WTC11 (cell line): ENCODE data around the gene HOXC5. TPM values are rescaled to one million over a fixed set of nuclear protein-coding genes. Genes with fewer than 3 reads are reported as not detected.

ENCODE experiments used
- ATAC-seq: fragments of 200-7000 bp; cut with Tn5 transposase; 2 replicates; pipeline ENCODE4 v1.10.0; 2021; ENCODE audit warnings: mild to moderate bottlenecking, moderate library complexity
- CTCF ChIA-PET: fragments of 300-600 bp; sonication (Branson Sonifier 250); formaldehyde crosslinking; loops from one replicate; lab custom pipeline; 2021; ENCODE audit warnings: antibody characterized with exemption; lab: Charles Lee
- POLR2A ChIA-PET: fragments of 350-600 bp; sonication (Branson Sonifier 250); formaldehyde crosslinking; loops from one replicate; lab custom pipeline; 2021; ENCODE audit warnings: antibody characterized with exemption; lab: Charles Lee
- DNase-seq: peaks from one replicate; pipeline ENCODE4 v3.0.0; 2021; ENCODE audit warnings: low spot score
- H3K27ac Mint-ChIP-seq: 2 replicates; pipeline ENCODE4 v1.8.0; 2021; ENCODE audit warnings: mixed read lengths
- H3K27me3 Mint-ChIP-seq: 2 replicates; pipeline ENCODE4 v1.8.0; 2021; ENCODE audit warnings: low read depth, mild to moderate bottlenecking, moderate library complexity, mixed read lengths
- H3K36me3 Mint-ChIP-seq: 2 replicates; pipeline ENCODE4 v1.8.0; 2021; ENCODE audit warnings: mixed read lengths
- H3K4me1 Mint-ChIP-seq: 2 replicates; pipeline ENCODE4 v1.8.0; 2022; ENCODE audit warnings: mixed read lengths
- H3K4me3 Mint-ChIP-seq: 2 replicates; pipeline ENCODE4 v1.8.0; 2021; ENCODE audit warnings: mild to moderate bottlenecking, moderate library complexity, mixed read lengths
- H3K9me3 Mint-ChIP-seq: 2 replicates; pipeline ENCODE4 v1.8.0; 2021; ENCODE audit warnings: mixed read lengths
- E2F1 ChIP-seq: sonication (generic); formaldehyde crosslinking; IDR thresholded peaks from 2 replicates; pipeline ENCODE4 v1.8.0; 2022; ENCODE audit warnings: mild to moderate bottlenecking, missing genetic modification reagents
- E2F4 ChIP-seq: sonication (generic); formaldehyde crosslinking; IDR thresholded peaks from 2 replicates; pipeline ENCODE4 v1.8.1; 2022; ENCODE audit warnings: low read depth, mild to moderate bottlenecking, moderate library complexity, missing genetic modification reagents, borderline replicate concordance
- EMX1 ChIP-seq: fragments of 250-450 bp; sonication (Bioruptor Pico); IDR thresholded peaks from 2 replicates; pipeline ENCODE4 v1.8.0; 2021; ENCODE audit warnings: mild to moderate bottlenecking
- HMGA2 ChIP-seq: fragments of 250-450 bp; sonication (Bioruptor Pico); IDR thresholded peaks from 2 replicates; pipeline ENCODE4 v1.4.0; 2021; ENCODE audit warnings: mild to moderate bottlenecking, moderate library complexity
- KAT7 ChIP-seq: sonication (generic); formaldehyde crosslinking; IDR thresholded peaks from 2 replicates; pipeline ENCODE4 v1.8.1; 2023; ENCODE audit warnings: missing genetic modification reagents, mild to moderate bottlenecking, borderline replicate concordance
- MAX ChIP-seq: sonication (generic); formaldehyde crosslinking; IDR thresholded peaks from 2 replicates; pipeline ENCODE4 v1.8.0; 2022; ENCODE audit warnings: mild to moderate bottlenecking, missing genetic modification reagents
- MYBL2 ChIP-seq: sonication (generic); formaldehyde crosslinking; IDR thresholded peaks from 2 replicates; pipeline ENCODE4 v1.8.1; 2023; ENCODE audit warnings: mild to moderate bottlenecking, moderate library complexity, missing genetic modification reagents
- NFATC4 ChIP-seq: fragments of 250-450 bp; sonication (Bioruptor Pico); IDR thresholded peaks from 2 replicates; pipeline ENCODE4 v1.9.0; 2021; ENCODE audit warnings: mild to moderate bottlenecking
- NR2C2 ChIP-seq: sonication (generic); formaldehyde crosslinking; IDR thresholded peaks from 2 replicates; pipeline ENCODE4 v1.8.0; 2022; ENCODE audit warnings: mild to moderate bottlenecking, missing genetic modification reagents
- NR3C1 ChIP-seq: sonication (generic); formaldehyde crosslinking; conservative IDR thresholded peaks from 2 replicates; pipeline ENCODE4 v1.8.1; 2023; ENCODE audit warnings: low read depth, mild to moderate bottlenecking, missing genetic modification reagents
- TCF7 ChIP-seq: sonication (generic); formaldehyde crosslinking; IDR thresholded peaks from 2 replicates; pipeline ENCODE4 v1.8.0; 2022; ENCODE audit warnings: mild to moderate bottlenecking, low read depth, missing genetic modification reagents, moderate library complexity
- TEAD4 ChIP-seq: sonication (generic); formaldehyde crosslinking; IDR thresholded peaks from 2 replicates; pipeline ENCODE4 v1.8.0; 2022; ENCODE audit warnings: mild to moderate bottlenecking, missing genetic modification reagents
- TP53 ChIP-seq: sonication (generic); formaldehyde crosslinking; IDR thresholded peaks from 2 replicates; pipeline ENCODE4 v1.8.1; 2023; ENCODE audit warnings: mild to moderate bottlenecking, missing genetic modification reagents
- ZNF232 ChIP-seq: sonication (generic); formaldehyde crosslinking; IDR thresholded peaks from 2 replicates; pipeline ENCODE4 v1.8.0; 2022; ENCODE audit warnings: mild to moderate bottlenecking, missing genetic modification reagents
- ZNF317 ChIP-seq: sonication (generic); formaldehyde crosslinking; IDR thresholded peaks from 2 replicates; pipeline ENCODE4 v1.8.1; 2023; ENCODE audit warnings: low read depth, mild to moderate bottlenecking, moderate library complexity, missing genetic modification reagents, borderline replicate concordance
- ZNF671 ChIP-seq: fragments of 250-450 bp; sonication (Bioruptor Pico); IDR thresholded peaks from 2 replicates; pipeline ENCODE4 v1.8.0; 2021; ENCODE audit warnings: mild to moderate bottlenecking
- total RNA-seq: library from RNA; stranded (reverse); gene quantifications from 3 replicates; pipeline ENCODE4 v1.2.3, GENCODE V29; 2021
- TF ChIP-seq, protein P1 (sequence below): sonication (generic); formaldehyde crosslinking; conservative IDR thresholded peaks from 2 replicates; pipeline ENCODE4 v1.8.1; 2022; ENCODE audit warnings: mild to moderate bottlenecking, missing genetic modification reagents
- TF ChIP-seq, protein P2 (sequence below): sonication (generic); formaldehyde crosslinking; IDR thresholded peaks from 2 replicates; pipeline ENCODE4 v1.8.1; 2023; ENCODE audit warnings: mild to moderate bottlenecking, missing genetic modification reagents, moderate library complexity
- TF ChIP-seq, protein P3 (sequence below): fragments of 250-450 bp; sonication (Bioruptor Pico); IDR thresholded peaks from 2 replicates; pipeline ENCODE4 v1.8.0; 2021; ENCODE audit warnings: mild to moderate bottlenecking

Gene HOXC5
- total RNA-seq, 1 experiment from 2014 or later, result not detected

DNA sequence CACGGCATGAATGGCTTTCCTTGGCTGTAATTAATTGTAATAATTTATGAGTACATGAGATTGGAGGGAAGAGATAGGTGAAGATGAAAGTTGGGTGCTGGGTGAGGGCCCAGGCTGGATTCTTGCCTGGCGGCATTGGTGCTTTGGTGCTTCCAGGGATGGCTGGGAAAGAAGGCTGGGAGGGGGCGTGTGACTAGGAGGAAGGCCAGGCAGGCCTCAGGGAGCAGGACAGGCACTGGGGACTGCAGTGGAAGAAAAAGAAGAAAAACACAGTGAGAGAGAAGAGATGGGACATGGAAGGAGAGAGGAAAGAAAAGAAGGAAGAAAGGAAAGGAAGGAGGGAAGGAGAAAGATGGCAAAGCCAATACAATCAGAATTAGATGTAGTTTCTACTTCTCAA lies 29.2 kb upstream of the HOXC5 start (continued):
- TF ChIP-seq TP53 (CRISPR knock-in tag) (no peak), NR3C1 (no peak), E2F1 (no peak), NFATC4 (CRISPR knock-in tag) (no peak), KAT7 (CRISPR knock-in tag) (no peak), MAX (no peak), ZNF671 (no peak), TCF7 (CRISPR knock-in tag) (no peak), NR2C2 (CRISPR knock-in tag) (no peak), TEAD4 (no peak), ZNF317 (CRISPR knock-in tag) (no peak)
- TF ChIP-seq, protein P1, sequence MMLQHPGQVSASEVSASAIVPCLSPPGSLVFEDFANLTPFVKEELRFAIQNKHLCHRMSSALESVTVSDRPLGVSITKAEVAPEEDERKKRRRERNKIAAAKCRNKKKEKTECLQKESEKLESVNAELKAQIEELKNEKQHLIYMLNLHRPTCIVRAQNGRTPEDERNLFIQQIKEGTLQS (CRISPR knock-in tag), result no peak
- TF ChIP-seq, protein P2, sequence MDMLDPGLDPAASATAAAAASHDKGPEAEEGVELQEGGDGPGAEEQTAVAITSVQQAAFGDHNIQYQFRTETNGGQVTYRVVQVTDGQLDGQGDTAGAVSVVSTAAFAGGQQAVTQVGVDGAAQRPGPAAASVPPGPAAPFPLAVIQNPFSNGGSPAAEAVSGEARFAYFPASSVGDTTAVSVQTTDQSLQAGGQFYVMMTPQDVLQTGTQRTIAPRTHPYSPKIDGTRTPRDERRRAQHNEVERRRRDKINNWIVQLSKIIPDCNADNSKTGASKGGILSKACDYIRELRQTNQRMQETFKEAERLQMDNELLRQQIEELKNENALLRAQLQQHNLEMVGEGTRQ (CRISPR knock-in tag), result no peak

GRCh38 chr12:54004063-54004840 lies 28.6 kb upstream of the HOXC5 start:
- H3K9me3 Mint-ChIP-seq, result no peaks in the 10 kb centered on the region
- peaks cover 100% of the 10 kb centered on the region for H3K27me3 Mint-ChIP-seq
- no peak for DNase-seq
- H3K4me3 Mint-ChIP-seq, result no peak overlapping the region
- peaks cover 16% of the 10 kb centered on the region for H3K4me1 Mint-ChIP-seq
- TF ChIP-seq HMGA2 (CRISPR knock-in tag), result no peak
- no peak for TF ChIP-seq MYBL2 (CRISPR knock-in tag)
- TF ChIP-seq, protein P3, sequence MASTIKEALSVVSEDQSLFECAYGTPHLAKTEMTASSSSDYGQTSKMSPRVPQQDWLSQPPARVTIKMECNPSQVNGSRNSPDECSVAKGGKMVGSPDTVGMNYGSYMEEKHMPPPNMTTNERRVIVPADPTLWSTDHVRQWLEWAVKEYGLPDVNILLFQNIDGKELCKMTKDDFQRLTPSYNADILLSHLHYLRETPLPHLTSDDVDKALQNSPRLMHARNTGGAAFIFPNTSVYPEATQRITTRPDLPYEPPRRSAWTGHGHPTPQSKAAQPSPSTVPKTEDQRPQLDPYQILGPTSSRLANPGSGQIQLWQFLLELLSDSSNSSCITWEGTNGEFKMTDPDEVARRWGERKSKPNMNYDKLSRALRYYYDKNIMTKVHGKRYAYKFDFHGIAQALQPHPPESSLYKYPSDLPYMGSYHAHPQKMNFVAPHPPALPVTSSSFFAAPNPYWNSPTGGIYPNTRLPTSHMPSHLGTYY (CRISPR knock-in tag), result no peak
- no peak for TF ChIP-seq EMX1 (CRISPR knock-in tag)
- TF ChIP-seq ZNF232 (CRISPR knock-in tag), result no peak
- TF ChIP-seq E2F4 (CRISPR knock-in tag), result no peak
- no peak overlapping the region for H3K27ac Mint-ChIP-seq
- POLR2A ChIA-PET, result no interaction called here
- ATAC-seq, result no peak
- CTCF ChIA-PET, result interaction anchor here (0.6 to 10.8 kb wide), 10 partner anchors 19 to 258 kb away, joined by 3 to 107 read pairs (median 8); partner anchors contain the start of genes HOXC10, HOXC5 and SMUG1
- no peaks in the 10 kb centered on the region; the same call in 1 of the 2 replicates for H3K36me3 Mint-ChIP-seq
